ENCODE measurements around the gene PIGM.
A peak's percentile ranks its signal among the peaks of the same experiment; 100 is the strongest.

PIGM gene

DNA sequence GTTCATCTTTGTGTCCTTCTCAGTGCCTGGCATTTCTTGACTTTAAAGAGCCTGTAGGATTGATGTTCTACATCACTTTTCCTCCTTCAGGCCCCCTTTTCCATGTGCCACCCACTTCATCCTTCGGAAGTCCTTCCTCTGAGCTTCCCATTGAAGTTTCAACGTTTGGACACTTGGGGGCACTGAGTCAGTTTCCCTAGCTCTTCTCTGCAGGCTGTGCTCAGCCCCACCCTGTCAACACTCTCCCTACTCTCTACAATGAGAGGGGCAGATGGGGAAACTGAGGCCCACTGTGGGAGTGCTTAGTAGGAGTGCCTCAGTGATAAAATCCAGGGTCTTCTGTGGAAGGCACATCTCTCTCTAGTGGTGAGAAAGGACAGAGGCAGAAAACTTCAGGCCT lies 26.3 kb upstream of the PIGM start:
- DNase-seq = peak; percentile 14

DNA sequence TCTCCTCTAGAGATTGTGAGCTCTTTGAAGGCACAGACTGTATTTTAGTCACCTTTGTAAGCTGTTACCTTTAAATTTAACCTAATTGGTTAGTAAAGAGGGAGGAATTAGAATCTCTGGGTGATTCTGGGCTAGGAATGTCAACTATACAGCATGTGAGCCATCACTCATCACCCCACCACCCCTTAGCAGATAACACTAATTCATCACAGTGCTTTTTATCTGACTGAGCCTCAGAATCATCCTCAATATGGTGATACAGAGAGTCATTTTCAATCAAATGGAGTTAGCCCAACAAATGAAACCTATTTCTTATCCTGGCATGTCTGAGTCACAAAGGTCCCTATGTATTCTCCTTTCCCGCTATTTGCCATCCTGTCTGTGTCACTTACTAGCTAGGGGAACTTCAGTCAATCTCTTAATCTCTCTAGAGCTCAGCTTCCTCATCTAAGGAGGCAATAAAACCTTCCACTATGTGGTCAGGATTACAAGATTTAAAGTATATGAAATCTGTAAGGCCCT lies 24.9 kb upstream of the PIGM start:
- DNase-seq = no peak

DNA sequence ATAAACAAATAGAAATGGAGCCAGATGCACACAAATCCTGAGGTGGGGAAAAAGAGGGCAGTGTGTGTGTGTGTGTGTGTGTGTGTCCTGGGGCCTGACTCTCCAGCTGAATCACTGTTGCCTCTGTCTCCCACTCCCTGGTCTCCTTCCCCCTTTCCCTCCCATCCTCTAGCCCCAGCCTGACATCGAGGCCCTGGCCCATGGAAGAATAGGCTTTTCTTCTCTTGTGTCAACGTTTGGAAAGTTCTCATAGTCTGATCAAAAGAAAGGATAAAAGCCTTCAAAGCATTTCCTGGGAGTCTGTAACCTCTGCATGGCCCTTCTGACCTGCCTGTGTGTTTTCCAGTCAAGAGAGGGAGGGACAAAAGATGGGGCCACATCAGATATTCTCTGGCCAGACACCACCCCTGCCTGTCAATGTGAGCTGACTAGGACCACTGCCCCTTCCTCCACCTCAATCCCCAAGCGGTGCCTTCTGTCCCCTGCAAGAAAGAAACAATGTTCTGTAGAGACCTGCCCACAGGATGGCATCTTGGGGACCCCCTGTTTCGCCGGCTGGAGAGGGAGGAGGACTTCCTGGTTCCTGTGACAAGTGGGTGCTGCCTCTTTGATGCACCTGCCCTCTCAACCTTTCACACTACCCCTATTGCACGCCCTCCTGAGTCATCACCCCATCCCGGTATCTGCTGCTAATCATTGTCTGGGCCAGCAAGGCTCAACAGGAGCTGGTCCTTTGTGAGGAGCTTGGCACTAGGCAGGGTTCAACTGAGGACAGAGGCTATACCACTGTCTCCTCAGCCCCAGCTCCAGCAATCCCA lies 22.0 kb upstream of the PIGM start:
- peak; percentile 30 for DNase-seq

DNA sequence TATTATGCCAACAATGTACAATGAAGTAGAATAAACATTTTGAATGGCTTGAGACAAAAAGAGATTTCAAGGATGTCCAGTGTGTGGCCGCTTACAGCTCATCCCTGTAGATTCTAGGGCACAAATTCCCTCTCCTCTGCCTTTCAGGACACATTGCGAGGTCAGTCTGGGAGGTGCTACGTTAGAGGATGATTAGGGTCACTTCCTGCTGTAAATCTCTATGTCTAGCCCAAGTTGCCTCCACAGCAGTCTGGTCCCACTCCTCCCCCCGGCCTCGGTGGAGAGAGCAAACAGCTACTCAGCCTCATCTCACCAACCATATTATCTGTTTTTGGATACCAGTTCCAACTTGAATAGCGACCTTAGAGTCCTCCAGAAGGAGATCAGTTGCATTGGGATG lies 21.1 kb upstream of the PIGM start:
- no peak for DNase-seq

DNA sequence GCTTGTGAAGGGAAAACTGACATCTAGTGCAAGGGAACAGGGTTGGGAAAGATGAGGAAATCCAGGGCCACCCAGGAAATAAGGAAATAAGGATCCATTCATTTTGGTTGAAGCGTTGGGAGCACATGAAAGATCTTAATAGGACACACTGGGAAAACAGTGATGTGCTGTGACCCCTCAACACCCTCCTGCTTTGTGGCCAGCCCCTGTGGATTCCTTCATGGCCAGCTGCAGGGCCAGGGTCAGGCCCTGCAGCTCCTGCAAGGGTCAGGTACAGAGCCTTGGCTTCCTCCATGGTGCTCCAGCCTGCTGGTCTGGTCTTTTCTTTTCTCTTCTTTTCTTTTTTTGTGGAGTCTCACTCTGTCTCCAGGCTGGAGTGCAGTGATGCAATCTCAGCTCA lies 18.8 kb upstream of the PIGM start:
- DNase-seq = no peak

DNA sequence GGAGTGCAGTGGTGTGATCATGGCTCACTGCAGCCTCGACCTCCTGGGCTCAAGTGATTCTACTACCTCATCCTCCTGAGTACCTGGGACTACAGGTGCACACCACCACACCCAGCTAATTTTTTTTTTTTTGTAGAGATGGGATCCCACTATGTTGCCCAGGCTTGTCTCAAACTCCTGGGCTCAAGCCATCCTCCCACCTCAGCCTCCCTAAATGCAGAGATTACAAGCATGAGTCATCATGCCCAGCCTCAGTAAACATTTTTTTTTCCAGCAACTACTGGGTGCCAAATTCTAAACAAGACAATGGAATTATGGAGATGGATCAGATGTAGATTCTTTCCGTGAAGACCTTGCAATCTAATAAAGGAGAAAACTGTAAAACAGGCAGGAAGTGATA lies 18.4 kb upstream of the PIGM start:
- peak; percentile 8 for DNase-seq

DNA sequence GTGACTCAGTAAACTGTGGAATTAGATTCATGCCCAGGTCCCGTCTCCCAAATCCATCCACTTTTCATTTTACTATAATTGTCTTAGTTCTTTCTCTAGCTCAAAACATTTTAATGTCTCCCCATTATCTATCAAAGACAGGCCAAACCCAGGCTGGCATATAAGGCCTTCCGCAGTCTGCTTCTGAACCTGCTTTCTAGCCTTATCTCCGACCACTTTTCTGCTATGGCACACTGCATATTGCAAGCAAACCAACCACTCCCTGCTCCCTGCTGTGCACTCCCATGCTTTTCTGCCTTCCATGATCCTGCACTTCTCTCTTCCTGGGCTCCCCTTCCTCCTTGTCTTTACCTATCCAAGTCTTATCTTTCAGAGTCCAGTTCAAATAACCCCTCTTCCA lies 17.3 kb upstream of the PIGM start:
- no peak for DNase-seq

DNA sequence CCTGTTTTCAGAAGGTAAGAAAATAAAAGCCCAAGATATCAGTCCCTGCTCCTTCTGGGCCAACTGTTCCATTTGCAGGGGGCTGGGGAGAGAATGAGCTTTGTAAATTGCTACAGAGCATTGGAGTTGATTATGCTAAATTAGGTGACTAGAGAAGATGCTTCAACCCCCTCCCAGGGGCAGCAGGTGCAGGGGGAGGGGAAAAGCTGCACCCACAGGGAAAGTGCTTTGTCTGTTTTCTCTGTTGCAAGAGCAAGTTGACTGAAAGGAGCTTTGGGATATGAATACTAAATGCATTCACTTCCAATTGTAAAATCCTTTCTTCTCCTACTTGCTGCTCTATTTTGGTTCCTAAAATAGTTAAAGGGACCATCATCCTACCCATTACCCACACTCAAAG lies 16.5 kb upstream of the PIGM start:
- DNase-seq = no peak

DNA sequence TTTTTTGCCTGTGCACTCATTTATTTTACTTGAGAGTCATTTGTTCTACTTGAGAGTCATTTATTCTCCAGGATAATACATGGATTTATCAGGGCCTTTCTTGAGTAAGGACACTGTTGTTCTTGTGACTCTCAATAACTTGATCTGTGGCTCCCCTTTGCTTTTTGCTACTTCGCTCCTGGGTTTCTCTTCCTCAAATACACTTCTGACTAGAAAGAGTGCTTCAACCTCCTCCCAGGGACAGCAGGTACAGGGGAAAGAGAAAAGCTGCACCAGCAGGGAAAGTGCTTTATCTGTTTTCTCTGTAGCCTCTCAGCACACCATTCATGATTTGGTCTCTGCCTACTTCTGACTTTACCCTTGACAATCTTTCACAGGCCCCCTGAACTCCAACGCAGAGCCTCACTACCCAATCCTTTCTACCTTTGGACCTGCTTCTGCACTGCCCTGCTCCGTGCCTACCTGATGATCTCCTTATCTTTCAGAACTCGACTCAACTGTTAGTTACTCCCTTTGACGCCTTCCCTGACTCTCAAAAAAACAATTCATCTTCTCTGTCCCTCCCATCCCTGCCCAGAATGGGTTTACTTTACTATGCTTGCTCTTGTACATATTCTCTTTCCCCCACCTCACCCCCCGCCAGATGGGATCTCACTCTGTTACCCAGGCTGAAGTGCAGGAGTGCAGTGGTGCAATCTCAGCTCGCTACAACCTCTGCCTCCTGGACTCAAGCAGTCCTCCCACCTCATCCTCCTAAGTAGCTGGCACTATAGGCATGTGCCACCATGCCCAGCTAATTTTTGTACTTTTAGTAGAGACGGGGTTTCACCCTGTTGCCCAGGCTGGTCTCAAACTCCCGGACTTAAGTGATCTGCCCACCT lies 15.6 kb upstream of the PIGM start:
- DNase-seq = no peak

DNA sequence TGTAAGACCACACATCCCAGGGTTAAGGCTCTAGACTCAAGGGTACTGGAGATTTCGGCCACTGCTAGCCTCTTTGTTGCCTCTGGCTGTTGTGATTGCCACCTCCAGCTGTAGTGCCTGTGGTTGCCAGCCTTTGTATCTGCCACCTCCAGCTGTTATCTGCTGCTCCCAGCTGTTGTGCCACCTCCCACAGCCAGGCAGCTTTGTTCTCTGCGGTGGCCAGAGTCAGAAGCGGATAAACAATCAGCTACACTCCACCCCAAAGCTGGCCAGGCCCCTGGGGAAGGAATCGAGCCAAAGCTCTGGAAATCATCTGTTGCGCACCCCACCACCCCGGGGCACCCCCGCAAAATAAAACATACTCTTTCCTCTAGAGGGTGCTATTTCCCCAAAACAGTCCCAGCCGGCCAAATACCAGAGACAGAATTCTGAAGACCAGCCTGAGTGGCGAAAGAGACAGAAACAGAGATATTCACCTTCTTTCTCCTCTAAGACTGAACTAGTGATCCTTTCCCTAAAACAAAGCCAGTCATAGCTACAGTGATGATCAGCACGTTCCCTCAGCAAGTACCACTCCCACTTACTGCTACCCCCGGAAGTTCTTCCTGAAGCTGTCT lies 14.8 kb upstream of the PIGM start:
- DNase-seq = peak; percentile 71

DNA sequence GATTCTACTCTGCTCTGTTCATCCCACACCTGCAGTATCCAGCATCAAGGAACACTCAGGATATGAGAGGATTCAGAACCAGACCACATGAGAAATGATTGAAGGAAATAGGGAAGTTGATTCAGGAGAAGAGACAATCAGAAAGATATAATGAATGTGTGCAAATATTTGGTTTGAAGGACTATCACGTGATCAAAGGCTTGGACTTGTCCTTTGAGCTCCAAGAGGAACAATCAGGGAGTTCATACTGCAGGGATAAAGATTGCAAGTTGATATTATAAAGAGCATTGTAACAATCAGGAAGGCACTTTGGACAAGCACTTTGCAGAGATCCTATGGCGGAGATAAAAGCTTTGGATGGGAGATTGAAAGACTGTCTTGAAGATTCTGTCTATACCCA lies 13.9 kb upstream of the PIGM start:
- peak; percentile 44 for DNase-seq

DNA sequence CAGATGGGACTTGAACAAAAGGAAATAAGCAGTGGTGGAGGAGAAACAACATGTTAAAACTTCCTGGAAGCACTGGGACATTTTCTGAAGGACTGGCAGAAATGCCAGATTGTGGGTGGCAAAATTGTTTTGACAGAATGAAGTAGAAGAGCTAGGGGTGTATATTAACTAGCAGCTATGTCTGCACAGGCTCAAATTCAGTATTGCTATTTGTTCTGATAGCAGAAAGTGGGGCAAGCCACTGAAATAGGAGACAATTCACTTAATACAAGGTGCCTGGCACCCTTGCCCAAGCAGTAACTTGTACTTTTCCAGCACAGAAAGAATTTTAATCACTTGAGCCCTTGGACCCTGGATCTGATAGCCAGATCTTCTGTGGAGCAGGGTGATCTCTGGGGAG lies 11.8 kb upstream of the PIGM start:
- DNase-seq = no peak

DNA sequence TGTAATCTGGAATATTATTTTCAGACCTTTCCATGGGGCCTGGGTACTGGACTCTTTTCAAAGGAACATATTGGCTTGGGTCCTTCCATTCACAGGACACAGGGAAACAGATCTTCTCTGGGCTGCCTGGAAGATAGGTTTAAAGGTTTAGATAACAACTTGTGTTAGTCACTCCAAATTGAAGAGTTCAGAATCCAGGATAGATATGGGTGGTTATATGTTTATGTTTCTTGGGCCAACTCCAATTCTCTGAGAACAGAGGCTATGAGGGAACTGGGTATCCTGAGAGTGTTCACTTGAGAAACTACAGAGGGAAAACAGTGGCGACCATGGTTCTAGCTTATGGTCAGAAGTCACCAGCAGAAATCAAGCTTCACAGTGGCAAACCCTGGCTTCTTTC lies 8.7 kb upstream of the PIGM start:
- DNase-seq = no peak

DNA sequence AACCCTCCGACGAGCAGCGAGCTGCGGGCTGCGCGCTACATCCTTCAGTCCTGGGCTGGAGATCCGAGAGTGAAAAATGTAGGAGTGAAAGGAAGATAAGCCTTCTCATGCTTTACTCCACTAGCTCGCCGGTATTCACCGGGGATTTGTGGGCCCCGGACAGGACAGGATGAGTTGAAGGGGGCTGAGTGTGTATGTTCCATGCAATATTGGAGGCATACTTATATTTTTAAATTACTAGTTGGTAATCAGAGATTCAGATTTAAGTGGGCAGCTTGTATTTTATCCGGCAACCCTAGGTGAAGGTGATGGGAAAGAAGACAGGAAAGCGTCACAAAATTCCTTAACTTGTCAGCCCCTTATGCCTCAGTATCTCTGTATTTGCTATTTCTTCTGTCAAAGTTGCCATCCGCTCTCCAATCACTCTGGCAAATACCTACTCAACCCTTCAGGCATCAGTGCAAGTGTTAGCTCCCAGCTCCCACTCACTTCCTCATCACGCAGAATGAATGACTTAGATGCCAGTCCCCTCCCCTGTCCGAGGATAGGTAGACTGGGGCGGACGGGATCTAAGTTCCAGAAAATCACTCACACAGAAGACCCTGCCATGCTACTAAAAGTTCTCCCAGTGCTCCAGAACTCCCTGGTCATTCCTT lies 503 bp upstream of the PIGM start:
- DNase-seq = peak; percentile 56

DNA sequence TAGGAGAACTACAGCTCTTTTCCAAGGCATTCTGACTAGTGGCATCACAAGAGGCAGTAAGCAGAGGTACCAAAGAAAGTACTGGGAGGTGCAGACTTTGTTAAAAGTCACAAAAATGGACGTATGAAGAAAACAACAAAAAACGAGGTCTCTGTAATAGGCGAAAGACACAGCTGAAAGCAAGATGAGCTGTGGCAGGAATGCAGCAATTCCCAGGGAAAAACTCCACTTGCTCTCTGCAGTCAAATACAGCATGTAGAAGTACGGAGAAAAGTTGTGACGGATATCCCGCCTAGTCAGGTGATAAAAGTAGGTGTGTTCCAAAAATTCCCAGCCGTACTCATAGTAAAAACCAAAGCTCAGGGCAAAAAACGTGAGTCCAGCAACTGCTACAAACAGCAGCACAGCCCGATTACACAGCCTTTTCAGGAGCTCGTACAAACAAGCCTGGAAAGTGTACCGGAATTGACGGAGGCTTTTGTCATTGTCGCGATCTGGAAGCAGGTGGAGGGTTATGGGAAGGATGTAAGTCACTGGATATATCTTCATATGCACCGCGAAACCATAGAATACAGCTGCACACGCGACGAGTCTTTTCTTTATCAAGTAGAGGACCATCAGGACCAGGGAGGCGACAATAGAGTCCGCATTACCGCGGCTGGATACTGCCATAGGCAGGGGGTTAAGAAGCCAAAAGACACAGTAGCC lies 979 bp downstream of the PIGM start:
- peak; percentile 59 for DNase-seq

DNA sequence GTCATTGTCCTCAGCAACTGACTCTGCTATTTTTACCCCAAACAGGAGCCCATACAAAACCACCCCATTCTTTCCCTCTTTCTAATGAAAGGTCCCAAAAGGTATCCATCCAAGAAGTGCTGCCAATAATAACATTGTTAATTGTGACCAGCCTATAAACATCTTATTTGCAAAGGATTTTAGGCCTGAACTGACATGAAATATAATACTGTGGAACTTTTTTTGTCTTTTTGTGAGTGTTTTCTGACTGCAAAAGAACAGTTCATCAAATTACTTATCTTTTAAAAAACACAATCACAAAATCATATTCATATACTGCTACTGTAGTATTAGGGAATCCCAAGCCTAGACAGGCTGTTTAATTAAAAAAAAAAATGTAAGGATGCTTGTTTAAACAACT lies 3.4 kb downstream of the PIGM start:
- no peak for DNase-seq

DNA sequence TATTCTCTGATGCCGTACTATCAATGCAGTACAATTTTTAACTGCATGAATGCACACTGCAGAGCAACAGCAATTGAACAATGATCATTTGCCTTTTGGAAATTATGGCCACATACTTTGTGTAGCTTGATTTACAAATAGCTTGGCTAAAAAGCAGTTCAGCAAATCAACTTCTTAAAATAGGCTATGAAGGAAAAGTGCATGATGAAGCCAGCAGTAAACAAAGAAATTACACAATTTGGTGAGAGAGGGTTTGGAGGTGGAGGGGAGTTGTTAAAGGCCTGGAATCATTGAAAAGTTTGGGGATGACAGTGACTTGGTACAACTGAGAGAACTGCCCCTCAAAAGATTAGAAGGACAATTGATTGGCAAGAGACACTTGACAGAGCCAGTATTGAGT lies 6.5 kb downstream of the PIGM start:
- no peak for DNase-seq

DNA sequence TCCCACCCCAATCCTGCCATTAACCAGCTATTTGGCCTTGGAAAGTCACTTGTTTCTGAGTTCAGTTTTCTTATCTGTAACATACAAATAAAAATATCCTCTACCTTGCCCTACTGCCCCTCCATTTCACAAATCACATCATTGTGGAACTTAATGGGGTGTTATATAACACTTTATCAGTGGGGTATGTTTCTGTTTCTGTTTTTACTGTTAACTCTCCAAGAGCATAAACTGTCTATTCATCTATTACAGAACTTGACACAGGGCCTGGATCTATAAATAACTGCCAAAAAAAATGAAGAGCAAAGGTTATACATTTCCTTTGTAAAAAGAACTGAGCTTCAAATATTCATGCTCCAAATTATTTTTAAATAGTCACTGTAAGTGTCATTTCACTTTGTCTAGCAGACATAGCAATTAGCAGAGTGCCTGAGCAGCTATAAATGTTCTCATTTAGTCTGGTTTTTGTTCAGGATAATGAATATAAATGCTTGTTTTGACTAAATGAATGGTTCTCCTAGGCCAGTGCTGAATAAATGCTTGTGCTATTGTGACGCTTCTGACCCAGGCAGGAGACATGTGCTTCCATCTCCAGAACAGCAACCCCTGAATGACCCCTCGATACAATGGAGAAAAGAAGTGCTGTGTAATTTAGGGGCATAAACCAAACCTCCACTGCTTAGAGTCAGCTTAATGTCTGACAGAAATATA lies 7.4 kb downstream of the PIGM start:
- no peak for DNase-seq

DNA sequence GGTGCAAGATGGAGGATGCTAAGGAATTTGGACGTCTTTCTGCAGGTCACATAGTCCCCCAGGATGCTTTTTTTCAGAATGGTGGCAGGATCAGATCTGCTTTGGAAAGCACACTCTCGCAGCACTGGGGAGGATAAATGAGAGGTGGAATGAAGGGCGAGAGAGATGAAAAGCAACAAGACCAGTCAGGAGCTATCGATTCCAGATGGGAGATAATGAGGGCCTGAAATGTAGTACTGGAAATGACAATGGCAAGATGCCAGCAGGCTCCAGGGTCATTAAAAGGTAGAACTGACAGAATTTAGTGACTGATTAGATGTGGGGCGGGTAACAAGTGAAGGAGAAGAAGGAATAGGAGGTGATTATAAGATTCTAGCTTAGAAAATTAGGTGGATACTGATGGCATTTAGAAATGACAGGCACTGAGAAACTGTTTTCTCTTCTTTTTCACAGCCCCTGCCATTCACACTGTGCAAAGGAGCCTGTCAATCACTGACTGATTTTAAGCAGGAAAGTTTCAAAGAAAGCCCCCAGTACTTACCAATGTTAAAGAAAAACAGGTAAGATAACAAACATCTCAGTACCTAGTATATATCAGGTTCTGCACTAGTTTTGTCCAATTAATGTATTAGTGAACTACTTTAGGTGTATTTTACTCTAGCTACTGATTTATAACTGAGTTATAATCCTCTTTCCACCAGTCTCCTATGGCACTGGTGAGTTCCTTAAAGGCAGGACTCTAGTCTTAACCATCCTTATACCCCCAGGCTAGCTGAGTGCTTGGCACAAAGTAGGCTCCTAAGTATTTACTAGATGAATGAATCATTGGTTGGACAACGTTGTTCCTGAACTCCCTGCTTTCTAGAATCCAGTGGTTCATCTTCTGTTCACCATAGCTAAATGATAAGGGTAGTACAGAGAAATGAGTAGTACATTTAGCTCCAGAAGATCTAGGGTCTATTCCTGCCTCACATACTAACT lies 9.2 kb downstream of the PIGM start:
- no peak for DNase-seq

DNA sequence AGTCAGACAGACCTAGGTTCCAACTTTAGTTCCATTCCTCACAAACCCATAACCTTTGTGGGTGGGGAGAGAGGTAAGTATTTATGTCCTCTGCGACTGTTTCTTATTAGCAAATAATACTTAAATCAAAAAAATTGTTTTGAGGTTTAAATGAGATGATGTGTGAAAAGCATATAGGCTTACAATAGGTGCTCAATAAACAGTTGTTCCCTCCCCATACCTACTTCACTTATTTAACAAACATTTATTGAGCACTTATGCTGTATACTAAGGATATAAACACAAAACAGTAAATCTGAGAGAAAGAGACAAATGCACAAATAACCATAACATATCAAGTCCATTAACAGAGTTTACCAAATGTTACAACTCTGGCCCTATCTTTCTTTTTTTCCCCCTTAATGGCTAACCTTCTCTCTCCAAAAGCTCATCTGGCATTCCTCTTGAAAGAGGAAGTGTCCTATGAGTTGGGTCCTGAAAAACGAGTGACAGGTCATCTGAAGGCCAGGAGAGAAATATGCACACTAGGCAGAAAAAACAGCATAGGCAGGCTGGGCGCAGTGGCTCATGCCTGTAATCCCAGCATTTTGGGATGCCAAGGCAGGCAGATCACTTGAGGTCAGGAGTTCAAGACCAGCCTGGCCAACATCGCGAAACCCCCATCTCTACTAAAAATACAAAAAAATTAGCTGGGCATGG lies 10.3 kb downstream of the PIGM start:
- DNase-seq = no peak
